Glomerular visceral epithelial cell (primary cell): ENCODE data around the gene SLC7A4.
"Not testable (repeated sequence)": the region's sequence is repeated elsewhere in the genome, so short reads cannot be mapped to it uniquely, and the experiment has no call there.

Experiments
- DNase-seq: peaks from one replicate; pipeline ENCODE4 v3.0.0-alpha.2; 2016; ENCODE audit errors: extremely low spot score

Gene SLC7A4, protein sequence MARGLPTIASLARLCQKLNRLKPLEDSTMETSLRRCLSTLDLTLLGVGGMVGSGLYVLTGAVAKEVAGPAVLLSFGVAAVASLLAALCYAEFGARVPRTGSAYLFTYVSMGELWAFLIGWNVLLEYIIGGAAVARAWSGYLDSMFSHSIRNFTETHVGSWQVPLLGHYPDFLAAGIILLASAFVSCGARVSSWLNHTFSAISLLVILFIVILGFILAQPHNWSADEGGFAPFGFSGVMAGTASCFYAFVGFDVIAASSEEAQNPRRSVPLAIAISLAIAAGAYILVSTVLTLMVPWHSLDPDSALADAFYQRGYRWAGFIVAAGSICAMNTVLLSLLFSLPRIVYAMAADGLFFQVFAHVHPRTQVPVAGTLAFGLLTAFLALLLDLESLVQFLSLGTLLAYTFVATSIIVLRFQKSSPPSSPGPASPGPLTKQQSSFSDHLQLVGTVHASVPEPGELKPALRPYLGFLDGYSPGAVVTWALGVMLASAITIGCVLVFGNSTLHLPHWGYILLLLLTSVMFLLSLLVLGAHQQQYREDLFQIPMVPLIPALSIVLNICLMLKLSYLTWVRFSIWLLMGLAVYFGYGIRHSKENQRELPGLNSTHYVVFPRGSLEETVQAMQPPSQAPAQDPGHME

DNA sequence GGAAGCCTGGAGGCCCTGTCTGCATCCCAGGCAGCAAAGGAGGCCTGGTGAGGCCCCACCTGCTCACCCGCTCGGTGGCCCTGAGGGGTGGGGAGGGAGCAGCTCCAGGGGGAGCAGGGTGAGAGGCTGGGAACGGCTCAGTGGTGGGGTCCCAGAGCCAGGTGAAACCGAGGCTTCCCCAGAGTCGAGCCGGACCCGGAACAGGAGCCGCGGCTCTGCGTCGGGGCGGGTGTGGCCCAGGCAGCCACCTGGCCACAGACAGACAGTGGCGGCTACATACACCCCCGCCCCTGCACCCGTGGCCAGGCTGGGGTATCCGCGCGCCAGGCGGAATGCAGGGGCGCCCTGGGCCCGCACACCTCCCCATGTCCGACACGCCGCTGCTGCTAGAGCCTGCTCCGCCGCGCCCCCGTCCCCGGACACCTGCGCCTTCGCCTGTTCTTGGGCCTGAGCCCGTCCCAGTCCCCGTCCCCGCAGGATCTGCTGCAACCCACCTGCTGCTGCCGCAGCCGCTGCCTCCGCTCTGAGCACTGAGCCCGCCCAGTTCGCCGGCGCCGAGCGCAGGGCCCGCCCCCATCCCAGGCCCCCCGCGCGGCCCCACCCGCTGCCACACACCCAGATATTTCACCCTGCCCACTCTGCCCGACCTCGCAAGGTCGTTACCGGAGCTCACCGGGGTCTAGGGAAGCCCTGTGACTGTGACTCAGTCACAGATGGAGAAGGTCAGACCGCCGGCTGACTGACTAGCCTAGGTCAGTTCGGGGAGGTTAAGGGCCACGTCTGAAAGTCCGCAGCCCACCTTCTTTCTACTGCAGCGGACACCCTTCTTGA, at the start of gene SLC7A4:
Gene SLC7A4, minus strand, starts transcription at position 525 of the 831 bp plus-strand sequence. CDS start 749 bp downstream, outside the sequence.
- DNase-seq: no peak

DNA sequence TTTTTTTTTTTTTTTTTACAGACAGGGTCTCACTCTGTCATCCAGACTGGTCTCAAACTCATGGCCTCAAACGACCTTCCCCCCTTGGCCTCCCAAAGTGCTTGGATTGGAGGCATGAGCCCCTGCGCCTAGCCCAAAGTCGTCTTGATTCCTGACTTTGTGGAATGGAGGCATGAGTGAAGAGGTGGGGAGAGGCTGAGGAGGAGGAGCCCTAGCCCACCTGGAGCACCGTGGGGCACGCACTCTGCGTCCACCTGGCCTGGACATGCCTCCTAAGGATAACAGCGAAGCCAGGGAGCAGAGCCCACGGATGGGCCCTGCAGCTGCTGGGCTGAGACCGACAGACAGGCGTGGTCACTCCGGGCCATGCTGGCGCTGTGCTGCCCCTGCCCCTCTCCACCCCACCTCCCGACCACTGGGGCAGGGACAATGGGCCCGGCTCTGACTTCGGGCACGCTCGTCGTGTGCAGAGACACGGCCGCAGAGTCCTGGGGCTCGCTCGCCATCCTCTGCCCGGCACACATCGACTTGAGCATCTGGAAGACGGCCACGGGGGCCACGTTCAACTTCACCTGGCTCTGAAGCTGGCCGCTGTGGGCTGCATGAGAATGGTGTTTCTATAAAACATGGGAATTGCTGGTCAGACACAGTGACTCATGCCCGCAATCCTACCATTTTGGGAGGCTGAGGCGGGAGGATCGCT, 48.2 kb upstream of the SLC7A4 start:
- no peak for DNase-seq

DNA sequence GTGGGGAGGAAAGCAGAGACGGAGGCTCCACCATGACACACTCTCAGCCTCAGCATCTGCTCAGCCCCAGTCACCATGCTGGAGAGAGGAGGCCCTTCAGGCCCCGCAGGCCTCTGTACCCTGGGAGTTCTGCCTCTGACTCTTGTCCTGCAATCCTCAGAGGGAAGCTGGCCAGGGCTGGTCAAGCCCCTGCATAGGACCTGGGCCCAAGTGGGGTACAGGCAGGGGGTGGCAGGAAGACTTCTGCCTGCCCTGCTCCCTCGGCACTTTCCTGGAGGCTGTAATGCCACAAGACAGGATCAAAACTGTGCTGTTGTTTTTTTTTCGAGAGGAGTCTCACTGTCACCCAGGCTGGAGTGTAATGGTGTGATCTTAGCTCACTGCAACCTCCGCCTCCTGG, 47.1 kb upstream of the SLC7A4 start:
- no peak for DNase-seq

DNA sequence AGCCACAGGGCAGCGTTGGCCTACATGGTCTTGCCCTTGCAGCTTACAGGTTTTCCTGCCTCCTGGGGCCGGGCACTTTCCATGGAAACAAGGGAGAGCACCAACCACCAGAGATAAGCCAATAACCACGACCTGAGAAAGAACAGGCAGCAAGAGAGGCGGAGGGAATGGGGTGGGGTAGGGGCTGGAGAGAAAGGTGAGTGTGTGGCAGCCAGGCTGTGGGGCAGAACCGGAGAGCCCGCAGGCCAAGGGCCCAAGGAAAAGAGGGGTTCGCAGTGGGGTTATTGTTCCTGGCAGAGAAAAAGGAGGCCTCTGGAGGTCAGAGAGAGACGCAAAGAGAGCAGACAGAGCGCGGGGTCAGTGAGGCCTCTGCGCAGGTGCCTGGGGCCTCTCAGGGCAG, 46.6 kb upstream of the SLC7A4 start:
- DNase-seq: no peak

DNA sequence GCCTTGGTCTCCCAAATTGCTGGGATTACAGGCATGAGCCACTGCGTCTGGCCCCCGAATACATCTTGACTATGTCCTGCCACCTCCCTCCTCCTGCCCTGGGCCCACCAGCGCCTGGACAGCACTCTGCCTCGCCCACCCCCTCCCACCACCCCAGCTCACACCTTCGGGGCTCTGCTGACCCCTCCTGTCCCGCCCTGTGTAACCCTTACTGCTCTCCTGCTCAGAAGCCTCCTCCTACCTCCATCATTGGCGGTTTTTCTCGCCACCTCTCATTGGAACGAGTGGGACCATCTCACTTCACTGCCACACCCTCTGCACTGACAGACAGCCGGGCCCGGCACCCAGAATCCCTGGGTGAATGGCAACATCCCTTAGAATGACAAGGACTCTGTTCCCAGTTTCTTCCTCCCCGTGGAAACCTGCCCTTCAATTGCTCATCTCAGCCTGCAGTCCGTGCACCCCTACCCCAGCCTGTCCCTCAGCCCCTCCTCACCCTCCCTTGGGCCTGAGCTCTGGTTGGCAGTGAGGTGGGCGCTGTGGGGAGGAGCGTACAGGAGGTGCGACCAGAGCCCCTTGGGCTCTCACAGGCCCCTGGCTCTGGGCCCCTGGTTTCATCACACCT, 45.6 kb upstream of the SLC7A4 start:
- no peak for DNase-seq

DNA sequence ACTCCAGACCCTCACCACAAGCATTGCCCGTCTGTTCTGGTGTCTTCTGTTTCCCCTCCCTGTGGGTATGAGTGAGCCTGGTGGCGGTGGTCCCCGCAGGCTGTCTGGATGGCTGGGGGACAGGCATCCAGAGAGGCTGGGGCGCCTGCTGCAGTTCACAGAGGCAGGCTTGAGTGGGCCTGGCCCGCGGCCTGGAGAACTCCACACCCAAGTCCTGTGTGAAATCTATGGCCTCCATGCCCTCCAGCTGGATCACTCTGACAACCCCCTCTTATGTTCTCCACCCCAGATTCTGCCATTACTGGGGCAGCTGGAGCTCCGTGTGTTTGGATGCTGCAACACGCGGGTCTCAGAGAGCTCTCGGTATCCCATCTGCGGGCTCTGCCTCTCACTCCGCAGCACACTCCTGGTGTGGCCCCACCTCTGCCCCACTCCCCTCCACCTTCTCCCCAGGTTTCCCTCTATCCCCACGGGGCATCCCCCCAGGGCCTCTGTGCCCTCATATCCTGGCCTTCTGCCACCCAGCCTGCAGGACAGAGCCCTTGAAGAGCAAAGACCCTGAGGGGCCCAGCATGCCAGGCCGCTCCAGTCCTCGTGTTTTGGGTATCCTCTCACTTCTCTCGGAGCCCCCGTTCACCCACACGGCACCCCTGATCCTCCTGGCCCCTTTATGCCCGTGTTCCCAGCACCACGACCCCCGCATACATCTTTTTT, 44.7 kb upstream of the SLC7A4 start:
- no peak for DNase-seq

DNA sequence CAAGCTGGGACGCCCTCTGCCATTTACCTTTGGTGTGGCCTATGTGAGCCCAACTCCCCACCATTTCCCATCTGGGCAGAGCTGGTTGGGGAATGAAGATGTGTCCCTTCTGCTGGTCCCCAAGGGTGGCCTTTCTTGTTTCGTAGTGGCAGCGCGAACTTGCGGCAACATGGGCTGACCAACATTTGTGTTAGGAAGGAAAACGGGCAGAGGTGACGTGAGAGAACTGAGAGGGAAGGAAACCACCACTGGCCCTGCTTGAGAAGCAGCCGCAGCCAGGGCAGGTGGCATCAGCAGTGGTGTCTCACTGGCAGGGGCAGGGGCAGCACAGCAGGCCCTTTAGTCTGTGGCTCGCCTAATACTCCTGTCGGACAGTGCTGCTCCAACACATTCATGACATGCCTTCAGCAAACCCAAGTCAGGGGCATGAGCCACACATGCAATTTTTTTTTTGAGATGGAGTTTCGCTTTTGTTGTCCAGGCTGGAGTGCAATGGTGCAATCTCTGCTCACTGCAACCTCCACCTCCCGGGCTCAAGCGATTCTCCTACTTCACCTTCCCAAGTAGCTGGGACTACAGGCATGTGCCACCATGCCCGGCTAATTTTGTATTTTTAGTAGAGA, 43.3 kb upstream of the SLC7A4 start:
- DNase-seq: no peak

DNA sequence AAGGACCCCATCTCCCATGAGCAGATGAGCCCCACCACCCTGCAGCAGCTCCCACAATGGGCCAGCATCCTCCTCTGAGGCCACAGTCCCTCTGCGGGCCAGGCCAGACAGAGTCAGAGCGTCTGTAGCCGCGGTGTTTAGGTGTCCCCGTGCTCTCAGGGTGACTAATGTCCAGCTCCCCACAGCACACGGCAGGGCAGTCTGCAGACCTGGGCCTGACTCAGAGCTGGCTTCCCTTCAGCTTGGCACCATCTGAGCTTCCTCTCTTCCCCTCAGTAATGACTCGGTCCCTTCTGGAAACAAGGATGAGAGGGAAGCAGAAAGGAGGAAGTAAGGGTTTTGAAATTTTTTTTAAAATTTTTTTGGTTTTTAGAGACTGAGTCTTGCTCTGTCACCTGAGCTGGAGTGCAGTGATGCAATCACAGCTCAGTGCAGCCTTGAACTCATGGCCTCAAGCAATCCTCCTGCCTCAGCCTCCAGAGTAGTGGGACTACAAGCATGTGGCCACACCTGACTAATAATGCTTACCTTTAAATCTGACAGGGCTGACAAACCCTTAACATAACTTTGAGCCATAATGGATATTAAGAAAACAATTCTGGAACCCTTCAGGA, 41.8 kb upstream of the SLC7A4 start:
- peak; percentile 48 for DNase-seq

DNA sequence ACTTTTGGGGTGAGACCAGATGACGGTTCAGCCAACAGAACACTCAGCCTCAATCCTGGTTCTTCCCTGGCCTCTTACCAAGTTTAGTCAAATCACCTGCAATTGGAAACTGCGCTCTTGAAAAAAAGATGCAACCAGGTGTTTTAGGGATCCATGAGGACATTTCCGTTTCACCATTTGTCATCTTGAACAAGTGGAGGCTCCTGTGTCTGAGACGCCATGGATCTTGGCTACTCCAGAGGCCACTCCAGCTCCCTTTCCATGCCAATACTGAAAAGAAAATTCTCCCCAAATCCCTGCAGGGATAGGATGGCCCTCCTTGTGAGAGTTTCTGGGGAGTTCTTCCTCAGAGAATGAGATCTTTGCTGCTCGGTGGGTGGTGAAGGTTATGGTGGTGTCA, 41.1 kb upstream of the SLC7A4 start:
- no peak for DNase-seq

DNA sequence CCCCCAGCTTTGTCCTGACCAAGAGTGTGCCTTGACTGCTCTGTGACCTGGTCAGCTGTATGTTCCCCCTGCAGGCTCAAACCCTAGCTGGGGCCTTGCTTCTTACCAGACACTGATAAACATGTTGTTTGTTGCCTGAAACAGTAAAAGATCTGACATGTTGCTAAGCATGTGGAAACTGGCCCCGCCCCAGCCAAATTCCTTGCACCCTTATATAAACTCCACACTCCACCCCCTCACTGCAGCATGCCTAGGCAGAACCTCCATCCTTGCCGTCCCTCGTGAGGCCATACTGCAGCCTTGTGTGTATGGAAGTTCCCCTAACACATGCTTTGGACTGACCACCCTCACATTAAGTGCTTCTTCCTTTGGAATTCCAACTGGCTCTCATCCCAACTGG, 40.7 kb upstream of the SLC7A4 start:
- no peak for DNase-seq

DNA sequence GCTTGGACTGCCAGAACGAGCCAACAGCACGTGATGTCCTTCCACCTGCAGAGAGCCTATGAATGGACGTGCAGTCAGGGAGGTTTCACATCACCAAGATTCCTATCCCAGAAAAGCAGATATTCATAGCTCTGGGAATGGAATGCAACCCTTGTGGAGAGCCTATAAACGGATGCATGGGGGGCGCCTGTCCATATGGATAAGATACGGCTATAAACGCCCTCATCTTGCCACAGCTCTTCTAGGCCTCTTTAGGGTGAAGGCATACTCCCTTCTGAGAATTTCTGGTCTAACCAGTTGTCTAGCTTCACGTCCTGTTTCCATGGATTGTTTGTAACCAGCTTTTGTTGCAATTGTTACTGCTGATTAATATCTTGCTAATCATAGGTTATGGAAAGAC, 39.4 kb upstream of the SLC7A4 start:
- DNase-seq: not testable (repeated sequence)

DNA sequence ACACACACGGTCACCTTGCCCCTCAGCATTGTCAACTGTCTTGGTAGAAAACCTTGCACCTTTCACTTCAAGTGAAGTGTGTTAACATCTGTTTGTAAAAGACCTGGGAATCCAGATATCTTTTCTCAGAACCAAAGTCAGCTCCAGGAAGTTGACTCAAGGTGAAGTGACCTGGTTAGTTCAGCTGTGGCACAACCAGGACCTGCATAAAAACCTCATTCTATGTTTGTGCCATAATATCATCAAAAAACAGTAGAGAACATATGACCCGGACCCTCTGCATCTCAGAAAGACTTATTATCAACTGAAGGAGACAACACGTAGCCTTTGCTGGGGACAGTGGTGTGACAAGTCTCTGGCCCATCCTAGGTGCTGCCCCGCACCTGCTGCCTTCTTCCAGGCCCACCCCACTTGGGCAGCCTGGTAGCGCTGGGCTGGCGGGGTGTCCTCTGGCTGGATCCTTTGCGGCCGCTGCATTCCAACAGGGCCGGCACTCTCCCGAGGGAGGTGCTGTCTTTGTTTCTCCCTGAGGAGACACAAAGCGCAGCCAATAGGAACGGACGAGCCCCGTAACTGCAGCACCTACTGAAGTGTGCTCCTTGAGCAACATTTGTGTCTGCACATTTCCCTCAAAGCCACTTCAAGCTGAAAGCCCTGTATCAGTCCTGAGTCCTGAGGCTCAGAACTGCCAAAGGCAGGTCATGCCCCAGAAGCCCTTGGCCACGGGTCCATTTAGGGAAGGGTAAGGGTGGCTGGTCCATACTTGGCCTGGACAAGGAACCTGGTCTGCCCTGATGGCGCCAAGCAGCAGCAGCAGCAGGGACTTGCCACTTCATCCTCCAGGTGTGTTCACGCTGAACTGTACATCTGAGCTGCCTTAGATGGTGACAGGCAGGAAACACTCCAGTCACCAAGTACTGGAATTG, 38.6 kb upstream of the SLC7A4 start:
- DNase-seq: no peak

DNA sequence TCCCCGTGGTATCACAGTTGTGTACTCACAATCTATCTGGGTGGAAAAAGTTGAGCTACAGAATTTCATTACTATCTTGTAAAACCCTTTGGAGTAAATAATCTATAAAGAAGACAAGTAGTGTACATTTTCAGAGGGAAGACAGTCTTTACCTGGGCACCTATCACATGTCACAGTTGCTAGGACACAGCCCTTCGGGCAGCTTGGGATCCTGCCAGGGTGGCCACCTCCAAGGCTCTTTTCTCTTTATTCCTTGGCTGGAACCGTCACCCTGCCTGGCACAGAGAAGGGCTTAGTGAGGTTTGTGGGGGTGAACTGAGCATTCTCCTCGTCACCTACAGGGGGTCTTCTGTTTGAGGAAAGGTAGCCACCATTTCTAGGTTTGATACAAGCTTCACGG, 37.0 kb upstream of the SLC7A4 start:
- DNase-seq: no peak

DNA sequence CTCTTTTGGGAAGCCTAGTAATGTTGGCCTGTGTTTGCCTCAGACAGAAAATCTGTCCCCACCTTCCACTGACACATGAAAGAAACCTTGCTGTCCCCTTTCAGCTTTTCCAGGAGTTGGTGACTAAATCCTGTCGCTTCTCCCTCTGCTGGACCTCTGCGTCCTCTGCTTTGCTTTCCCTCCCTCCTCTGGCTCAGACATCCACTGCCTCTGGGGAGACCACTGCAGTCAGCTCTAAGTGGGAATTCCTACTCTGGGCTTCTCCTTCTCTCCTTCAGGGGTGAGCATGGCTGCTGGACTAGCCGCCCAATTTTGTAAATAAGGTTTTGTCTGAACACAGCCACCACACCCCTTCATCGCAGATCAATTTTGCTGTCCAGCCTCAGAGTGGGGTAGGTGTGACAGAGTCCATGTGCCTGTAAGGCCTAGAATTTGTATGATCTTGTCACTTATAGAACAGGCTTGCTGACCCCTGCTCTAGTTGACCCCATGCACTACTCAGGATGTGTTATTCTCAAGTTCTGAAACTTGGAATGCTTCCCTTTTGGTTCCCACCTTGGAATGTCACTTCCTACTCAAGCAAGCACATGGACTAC, 36.4 kb upstream of the SLC7A4 start:
- DNase-seq: no peak

DNA sequence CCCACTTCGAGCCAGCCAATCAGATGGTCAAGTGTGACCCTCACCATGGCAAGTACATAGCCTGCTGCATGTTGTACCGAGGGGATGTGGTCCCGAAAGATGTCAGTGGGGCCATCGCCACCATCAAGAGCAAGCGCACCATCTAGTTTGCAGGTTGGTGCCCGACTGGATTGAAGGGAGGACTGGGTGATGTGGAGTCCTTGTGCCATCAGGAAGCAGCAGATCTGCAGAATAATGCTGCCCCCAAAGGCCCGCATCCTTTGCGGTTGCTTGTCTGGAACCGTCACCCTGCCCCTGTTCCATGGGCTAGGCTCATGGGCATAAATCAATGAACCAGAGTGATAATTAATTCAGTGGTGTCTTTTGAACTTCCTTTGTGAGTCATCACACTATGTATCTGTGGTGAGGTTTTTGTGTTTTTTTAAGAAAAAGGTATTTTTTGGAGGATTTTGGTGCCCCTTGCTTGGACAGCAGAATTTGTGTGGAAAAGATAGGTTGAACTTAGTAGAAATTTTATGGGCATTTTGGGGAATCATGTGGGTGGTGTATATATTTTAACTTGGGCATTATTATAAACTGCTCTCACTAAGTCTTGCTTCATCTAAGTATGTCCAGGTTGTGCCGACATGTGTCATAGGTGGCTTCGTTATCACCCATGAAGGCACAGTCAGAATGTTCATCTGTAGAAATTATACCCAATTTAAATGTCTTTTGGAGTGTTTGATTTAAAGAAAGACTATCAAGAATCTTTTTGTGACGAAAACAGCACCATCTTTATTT, 35.7 kb upstream of the SLC7A4 start:
- DNase-seq: no peak

DNA sequence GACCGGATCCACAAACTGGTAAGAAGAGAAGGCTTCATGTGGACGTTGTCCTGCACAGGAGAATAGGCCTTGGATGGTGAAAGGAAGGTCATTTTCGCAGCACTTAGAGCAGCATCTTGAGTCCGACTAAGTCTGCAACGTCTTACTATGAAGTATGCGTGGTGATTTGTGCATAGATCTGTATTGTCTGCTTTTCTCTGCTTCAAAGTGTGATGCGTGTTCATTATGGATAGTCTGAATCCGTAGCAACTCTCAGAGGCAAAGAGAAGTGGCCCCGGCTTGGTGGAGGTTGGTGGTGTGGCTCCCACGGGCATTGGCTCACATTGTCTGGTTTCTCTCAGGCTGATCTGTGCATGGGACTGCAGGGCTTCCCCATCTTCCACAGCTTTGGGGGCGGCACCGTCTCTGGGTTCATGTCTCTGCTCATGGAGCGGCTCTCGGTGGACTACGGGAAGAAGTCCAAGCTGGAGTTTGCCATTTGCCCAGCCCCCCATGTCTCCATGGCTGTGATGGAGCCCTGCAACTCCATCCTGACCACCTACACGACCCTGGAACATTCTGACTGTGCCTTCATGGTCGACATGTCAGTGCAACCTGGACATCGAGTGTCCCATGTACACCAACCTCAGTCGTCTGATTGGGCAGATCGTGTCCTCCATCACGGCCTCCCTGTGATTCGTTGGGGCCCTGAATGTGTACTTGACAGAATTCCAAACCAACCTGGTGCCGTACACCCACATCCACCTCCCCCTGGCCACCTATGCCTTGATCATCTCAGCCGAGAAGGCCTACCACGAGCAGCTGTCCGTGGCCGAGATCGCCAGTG, 34.9 kb upstream of the SLC7A4 start:
- no peak for DNase-seq
